ENCODE results near the gene MPND.
"Not testable (repeated sequence)": the region's sequence is repeated elsewhere in the genome, so short reads cannot be mapped to it uniquely, and the experiment has no call there.

Gene MPND

GRCh38 chr19:4319067-4319718, 24.2 kb upstream of the MPND start:
- no peak for DNase-seq (ENCODE audit: insufficient read length, low spot score)
- no peak for FAIRE-seq

- DNase-seq (ENCODE audit: insufficient read length, low spot score) (no peak), FAIRE-seq (no peak)
These were observed 22.9 kb upstream of the MPND start for GRCh38 chr19:4320419-4320818.

- FAIRE-seq (peak; percentile 20), DNase-seq (ENCODE audit: insufficient read length, low spot score) (no peak)
These were observed 20.3 kb upstream of the MPND start for GRCh38 chr19:4322942-4323665.

GRCh38 chr19:4323692-4324091, 19.7 kb upstream of the MPND start:
- no peak for FAIRE-seq
- DNase-seq (ENCODE audit: insufficient read length, low spot score), result no peak

GRCh38 chr19:4324228-4324627, 19.1 kb upstream of the MPND start:
- FAIRE-seq (no peak), DNase-seq (ENCODE audit: insufficient read length, low spot score) (no peak)

- no peak for FAIRE-seq
- DNase-seq (ENCODE audit: insufficient read length, low spot score), result no peak
These were observed 17.0 kb upstream of the MPND start for GRCh38 chr19:4326215-4326836.

GRCh38 chr19:4326837-4327251, 16.5 kb upstream of the MPND start:
- DNase-seq (ENCODE audit: insufficient read length, low spot score), result no peak
- FAIRE-seq, result no peak

- no peak for FAIRE-seq
These were observed 16.0 kb upstream of the MPND start for GRCh38 chr19:4327252-4327876.

GRCh38 chr19:4327877-4328242, 15.5 kb upstream of the MPND start:
- DNase-seq (ENCODE audit: insufficient read length, low spot score) (no peak), FAIRE-seq (no peak)

More at GRCh38 chr19:4327252-4327876, 16.0 kb upstream of the MPND start:
- DNase-seq (ENCODE audit: insufficient read length, low spot score), result no peak

GRCh38 chr19:4328243-4328990, 14.9 kb upstream of the MPND start:
- FAIRE-seq (no peak), DNase-seq (ENCODE audit: insufficient read length, low spot score) (no peak)

- FAIRE-seq; DNase-seq (ENCODE audit: insufficient read length, low spot score): not testable (repeated sequence)
These were observed 14.2 kb upstream of the MPND start for GRCh38 chr19:4328991-4329681.

- FAIRE-seq, result no peak
These were observed 13.5 kb upstream of the MPND start for GRCh38 chr19:4329858-4330257.

GRCh38 chr19:4334929-4335570, 8.3 kb upstream of the MPND start:
- FAIRE-seq (peak; percentile 90), DNase-seq (ENCODE audit: insufficient read length, low spot score) (no peak)

More at GRCh38 chr19:4329858-4330257, 13.5 kb upstream of the MPND start:
- DNase-seq (ENCODE audit: insufficient read length, low spot score), result no peak

GRCh38 chr19:4337906-4338440, 5.4 kb upstream of the MPND start:
- FAIRE-seq (no peak), DNase-seq (ENCODE audit: insufficient read length, low spot score) (no peak)

GRCh38 chr19:4338441-4339355, 4.7 kb upstream of the MPND start, which contains the start of gene STAP2:
Gene STAP2 (minus strand): TSS chr19:4338827. CDS start chr19:4338753, 74 bp downstream.
- DNase-seq (ENCODE audit: insufficient read length, low spot score), result no peak
- no peak for FAIRE-seq

GRCh38 chr19:4342314-4342614, 1.1 kb upstream of the MPND start:
- no peak for DNase-seq (ENCODE audit: insufficient read length, low spot score)
- no peak for FAIRE-seq

GRCh38 chr19:4342615-4343369, 570 bp upstream of the MPND start:
- DNase-seq (ENCODE audit: insufficient read length, low spot score) (peak; percentile 98), FAIRE-seq (no peak)
